GM10847 (cell line): ENCODE measurements around the gene GDF10.

ENCODE experiments used
- POLR2A ChIP-seq: IDR thresholded peaks from 2 replicates; pipeline ENCODE4 v1.6.1; 2011; ENCODE audit not compliant: insufficient read length; ENCODE audit errors: extremely low read depth

Gene GDF10

GRCh38 chr10:47283848-47284247 is 16.1 kb upstream of the GDF10 start:
- TF ChIP-seq POLR2A = no peak

- no peak for TF ChIP-seq POLR2A
Observed at GRCh38 chr10:47285381-47286115, 14.4 kb upstream of the GDF10 start.

DNA sequence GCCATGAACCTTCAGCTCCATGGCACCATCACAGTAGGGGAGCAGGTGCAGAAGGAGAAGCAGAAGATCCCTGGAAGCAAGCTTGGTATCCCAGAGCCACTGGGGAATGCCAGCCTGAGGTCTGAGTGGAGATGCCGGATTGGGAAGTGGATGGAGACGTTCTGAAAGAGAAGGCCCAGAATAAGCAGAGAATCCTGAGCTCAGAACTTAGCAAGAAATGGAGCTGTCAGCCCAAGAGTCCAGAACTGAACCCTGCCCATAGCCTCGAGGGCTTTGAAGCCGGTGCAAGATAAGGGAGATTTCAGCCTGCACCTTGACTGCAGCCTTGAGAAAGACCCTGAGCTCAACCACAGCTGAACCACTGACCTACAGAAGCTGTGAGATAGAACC is 13.9 kb upstream of the GDF10 start:
- no peak for TF ChIP-seq POLR2A

- no peak for TF ChIP-seq POLR2A
Observed at GRCh38 chr10:47286591-47287315, 13.2 kb upstream of the GDF10 start.

- no peak for TF ChIP-seq POLR2A
Observed at GRCh38 chr10:47287365-47287802, 12.6 kb upstream of the GDF10 start.

DNA sequence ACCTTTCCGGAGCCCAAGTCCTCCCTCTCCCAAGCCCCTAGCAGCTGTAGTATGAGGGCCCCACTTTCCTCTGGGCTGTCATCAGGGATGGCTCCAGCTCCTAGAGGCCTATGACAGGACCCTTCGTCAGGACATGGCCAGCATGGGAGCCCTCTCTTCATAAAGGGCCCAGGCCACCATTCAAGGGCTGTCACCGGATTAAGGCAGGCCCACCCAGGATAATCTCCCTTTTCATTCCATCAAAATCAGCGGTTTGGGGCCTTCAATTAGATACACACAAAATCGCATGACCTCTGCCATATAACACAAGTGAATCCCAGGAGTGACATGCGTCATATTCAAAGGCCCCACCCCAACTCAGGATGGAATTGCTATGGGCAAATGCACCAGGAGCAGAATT is 12.2 kb upstream of the GDF10 start:
- no peak for TF ChIP-seq POLR2A

GRCh38 chr10:47288236-47288635 is 11.8 kb upstream of the GDF10 start:
- no peak for TF ChIP-seq POLR2A

DNA sequence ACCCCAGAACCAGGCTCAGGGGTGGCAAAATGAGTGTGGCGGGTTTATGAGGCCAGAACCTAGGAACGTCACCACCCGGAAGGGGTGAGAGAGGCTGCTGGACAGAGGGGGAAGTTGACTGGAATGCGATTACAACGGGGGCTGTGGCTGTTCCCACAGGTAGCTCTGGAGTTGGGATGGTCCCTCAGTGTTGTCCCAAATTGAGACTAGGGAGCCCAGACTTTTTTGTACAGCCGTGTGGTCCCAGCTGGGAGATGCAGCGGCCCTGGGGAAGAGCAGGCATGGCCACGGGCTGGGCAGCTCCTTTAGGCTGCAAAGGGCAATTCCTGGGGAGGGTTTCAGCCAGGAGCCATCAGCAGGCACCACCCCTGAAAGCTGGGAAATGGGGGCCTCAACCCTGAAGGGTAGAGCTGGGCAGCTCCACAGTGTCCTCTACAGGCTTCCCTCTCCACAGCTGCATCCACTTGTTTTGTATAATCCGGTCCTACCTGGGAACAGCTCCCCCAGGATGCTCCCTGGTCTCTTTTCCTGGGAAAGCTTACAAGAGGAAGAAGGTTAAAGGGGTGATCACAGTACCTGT is 11.0 kb upstream of the GDF10 start:
- no peak for TF ChIP-seq POLR2A

DNA sequence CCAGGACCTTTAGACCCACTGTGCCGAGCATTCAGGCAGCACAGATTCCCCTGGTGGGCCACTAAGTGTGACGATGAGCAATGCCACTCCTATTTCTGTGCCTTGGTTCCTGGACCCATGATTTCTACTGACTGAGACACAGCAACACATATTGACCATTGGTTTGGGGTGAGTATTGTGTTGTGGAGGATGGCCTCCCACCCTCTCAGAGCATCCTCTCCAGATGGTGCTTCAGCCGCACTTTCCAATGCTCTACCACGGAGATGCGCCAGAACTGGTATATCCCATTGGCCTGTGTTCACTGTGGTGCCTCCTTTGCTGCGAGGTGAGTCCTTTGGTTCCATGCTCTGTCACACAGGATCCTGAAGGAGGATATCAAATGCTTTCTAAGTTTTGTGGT is 10.1 kb upstream of the GDF10 start:
- no peak for TF ChIP-seq POLR2A

DNA sequence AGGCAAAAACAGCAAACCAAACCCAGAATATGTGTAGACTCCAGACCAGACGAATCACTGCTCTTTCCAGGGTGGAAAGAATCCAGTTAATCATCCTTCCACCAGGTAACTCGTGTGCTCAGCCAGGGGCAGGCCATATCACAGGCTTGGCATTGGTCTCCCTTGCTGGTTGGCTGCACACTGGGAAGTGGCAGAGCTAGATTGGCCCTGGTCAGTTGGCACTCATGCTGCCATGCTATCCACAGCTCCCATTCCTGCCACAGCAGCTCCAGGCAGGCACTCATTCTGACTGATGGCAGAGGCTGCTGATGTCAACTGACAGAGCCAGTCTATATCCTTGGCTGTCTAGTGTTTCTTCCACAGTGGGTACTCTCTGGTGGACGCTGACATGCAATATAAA is 9.7 kb upstream of the GDF10 start:
- no peak for TF ChIP-seq POLR2A

DNA sequence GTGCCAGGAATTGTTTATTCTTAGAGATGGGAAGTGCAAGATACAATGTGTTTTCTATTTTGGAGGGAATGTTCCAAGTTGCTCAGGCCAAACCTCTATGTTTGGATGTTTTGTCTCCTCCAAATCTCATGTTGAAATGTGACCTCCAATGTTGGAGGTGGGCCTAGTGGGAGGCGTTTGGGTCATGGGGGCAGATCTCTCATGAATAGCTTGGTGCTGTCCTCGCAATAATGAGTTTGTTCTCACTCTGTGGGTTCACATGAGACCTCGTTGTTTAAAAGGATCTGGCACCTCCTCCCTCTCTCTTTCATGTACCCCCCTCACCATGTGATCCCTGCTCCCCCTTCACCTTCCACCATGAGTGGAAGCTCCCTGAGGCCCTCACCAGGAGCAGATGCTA is 8.3 kb upstream of the GDF10 start:
- no peak for TF ChIP-seq POLR2A

GRCh38 chr10:47294057-47294456 is 5.9 kb upstream of the GDF10 start:
- no peak for TF ChIP-seq POLR2A

- no peak for TF ChIP-seq POLR2A
Observed at GRCh38 chr10:47294501-47294900, 5.5 kb upstream of the GDF10 start.

DNA sequence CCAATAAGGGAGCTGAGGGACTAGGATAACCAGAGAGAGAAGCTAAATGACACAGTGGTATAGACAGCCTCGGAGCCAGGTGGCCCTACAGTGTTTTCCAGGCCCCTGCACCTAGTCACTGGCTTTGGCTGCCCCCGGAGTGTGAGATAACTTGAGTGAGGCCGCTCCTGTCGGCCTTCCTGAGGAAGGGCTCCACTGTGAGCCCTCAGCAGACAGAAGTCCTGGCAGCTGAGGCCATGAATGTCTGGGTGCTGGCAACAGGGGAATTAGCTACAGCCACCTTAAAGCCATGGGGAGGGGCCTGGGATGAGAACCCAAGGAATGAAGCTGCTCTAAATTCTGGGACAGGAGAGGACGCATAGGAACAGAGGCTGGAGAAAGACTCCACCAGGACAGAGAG is 4.6 kb upstream of the GDF10 start:
- no peak for TF ChIP-seq POLR2A

DNA sequence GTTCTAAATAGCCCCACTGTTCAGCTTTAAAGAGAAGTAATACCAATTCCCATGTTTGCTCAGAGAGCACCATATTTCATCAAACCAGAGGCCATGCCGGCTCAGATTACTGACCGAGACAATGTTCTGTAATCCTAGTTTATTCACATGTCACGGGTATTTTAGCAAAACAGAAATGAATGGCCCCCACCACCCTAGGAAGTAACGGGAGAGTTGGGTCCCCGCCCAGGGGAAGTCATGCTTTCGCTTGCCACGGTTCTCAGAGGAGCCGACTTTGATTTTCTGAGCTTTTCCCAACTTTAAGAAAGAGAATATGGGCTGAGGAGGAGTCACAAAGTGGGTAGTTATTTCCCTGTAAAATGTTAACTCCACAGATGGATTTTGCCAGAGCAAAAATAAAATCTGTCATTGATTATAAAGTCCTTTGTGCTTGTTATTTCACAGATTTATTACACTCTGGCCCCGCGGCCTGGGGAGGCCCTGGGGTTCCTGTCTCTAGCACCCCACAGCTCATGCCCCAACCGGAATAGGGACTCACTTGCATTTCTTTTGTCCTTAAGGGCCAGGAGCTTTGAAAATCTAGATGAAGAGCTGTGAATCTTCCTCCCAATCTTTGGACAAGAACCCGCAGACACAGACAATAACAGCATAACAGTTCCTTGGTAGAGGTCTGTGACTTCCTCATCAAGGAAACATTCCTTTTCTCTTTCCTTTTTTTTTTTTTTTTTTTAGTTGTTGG is 3.7 kb upstream of the GDF10 start:
- no peak for TF ChIP-seq POLR2A

DNA sequence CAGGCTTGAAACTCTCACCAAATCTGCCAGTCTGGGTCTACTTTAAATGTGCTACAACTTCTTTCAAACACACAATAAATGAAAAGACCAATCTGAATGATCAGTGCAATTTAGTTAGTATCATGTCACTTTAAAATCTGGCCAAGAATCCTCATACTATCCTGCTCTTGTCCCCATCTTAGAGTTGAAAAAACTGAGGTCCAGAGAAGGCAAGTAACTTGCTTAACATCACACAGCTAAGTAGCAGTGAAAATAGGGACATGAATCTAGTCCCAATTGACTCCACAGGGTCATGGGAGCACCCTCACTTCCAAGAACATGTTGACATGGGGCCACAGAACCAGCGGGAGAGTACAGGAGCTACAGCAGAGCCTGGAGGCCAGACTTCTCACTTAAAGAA is 3.1 kb upstream of the GDF10 start:
- no peak for TF ChIP-seq POLR2A
